Bone marrow (tissue), 2 donors: ENCODE results near the gene CRTC3.

Experiments
- DNase-seq, 2 donors: peaks; one replicate each; lab custom pipeline; 2025; lab: John Stamatoyannopoulos, UW

The CRTC3 gene

GRCh38 chr15:90562669-90563068 is 32.9 kb downstream of the CRTC3 start:
- DNase-seq, result no peak

GRCh38 chr15:90563463-90563862 is 33.7 kb downstream of the CRTC3 start:
- DNase-seq, result no peak

DNA sequence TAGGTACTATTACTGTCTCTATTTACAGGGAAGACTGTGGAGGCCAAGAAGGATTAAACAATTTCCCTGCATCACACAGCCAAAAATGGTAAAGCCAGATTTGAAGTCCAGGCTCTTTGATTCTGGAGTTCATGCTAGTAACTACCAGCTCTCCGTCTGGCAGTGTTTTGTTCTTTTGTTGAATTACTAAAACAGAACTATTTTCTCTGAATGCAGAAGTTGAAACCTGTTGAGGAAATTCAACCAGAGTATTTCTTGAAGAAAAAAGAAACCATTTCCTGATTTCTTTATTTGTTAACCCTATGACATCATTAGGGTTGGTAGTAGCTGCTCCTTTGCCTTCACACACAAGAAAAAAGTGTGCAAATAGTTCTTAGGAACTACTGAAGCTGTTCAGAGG is 34.3 kb downstream of the CRTC3 start:
- peak in 1 of 2 donors; percentile 75 for DNase-seq

DNA sequence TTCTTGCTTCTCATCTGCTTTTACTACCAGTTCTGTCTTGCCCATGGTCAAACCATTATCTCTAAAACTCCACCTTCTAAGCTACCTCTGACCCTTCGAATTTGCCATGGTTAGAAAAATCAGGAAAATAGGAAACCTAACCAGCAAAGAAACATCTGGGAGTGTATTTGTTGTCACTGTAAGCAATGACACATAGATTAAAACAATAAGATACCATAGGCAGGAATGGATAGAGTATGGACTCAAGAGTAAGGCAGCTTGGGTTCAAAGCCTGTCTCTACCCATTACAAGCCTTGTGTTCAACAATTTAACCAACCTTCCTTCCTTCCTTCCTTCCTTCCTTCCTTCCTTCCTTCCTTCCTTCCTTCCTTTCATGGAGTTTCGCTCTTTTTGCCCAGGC is 34.9 kb downstream of the CRTC3 start:
- no peak for DNase-seq

- DNase-seq, result no peak
These were observed 36.1 kb downstream of the CRTC3 start for GRCh38 chr15:90565866-90566265.

DNA sequence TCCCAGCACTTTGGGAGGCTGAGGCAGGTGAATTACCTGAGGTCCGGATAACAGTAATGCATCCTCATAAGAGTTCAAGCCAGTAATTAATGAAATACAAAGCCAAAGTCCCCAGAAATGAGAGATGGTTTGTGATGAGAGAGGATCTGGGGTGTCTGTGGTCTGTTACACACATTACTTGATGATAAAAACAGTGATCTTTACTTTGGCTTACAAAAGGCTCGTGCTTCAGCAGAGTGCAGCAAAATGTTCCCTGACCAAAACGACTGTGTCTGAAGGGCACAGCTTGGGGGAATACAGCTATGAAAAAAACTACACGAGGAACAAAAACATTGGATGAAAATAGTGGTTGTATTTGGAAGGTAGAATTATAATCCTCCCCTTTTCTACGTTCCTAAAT is 40.9 kb downstream of the CRTC3 start:
- DNase-seq, result no peak

GRCh38 chr15:90571063-90571541 is 41.4 kb downstream of the CRTC3 start:
- DNase-seq, result peak; percentile 20 to 38

DNA sequence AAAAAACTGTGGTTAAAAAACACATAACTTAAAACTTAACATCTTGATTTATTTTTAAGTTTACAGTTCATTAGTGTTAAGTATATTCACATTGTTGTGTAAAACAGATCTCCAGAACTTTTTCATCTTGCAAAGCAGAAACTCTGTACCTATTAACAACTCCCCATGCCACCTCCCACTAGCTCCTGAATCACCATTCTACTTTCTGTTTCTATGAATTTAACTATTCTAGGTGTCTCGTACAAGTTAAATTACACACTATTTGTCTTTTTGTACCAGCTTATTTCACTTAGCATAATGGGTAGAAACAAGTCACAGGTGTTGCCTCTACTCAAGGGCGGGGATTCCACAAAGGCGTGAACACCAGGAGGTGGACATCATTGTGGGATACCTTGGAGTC is 43.2 kb downstream of the CRTC3 start:
- DNase-seq, result no peak

GRCh38 chr15:90576711-90577389 is 47.1 kb downstream of the CRTC3 start:
- no peak for DNase-seq

- no peak for DNase-seq
These were observed 49.5 kb downstream of the CRTC3 start for GRCh38 chr15:90579213-90579612.

DNA sequence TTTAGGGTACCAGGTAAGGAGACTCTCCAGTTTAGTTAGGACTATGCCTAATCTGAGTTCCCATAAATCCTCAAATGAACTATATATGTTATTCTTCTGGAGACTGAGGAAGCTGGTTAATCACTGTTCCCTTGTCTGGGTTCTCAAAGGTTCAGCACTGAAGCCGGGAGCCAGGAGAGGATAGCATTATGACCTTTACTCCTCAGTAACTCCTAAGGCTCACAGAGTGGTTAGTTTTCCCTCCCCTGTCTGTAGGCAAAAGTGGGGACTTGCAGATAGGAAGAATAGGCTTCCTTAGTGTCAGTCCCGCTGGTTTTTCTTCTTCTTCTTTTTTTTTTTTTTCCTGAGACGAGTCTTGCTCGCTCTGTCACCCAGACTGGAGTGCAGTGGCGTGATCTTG is 50.4 kb downstream of the CRTC3 start:
- no peak for DNase-seq

GRCh38 chr15:90580541-90580940 is 50.8 kb downstream of the CRTC3 start:
- DNase-seq, result no peak

DNA sequence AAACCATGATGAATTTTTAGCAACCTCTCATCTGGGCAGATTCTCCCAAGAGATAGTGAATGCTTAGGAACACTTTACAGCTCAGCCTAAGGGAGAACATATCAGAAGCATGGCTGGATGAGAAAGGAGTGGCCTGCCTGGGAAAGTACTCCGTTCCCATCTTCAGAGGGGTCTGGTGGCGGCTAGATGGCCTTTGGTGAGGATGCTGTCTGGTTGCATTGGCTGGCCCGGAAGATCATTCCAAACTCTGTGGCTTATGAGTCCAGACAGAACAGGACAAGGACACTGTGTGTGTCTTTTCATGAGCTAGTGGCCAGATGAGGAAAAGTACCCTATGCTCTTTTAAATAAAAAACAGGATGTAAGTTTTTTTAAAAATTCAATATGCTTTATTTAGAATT is 51.2 kb downstream of the CRTC3 start:
- DNase-seq, result no peak

- DNase-seq, result no peak
These were observed 52.1 kb downstream of the CRTC3 start for GRCh38 chr15:90581771-90582352.

DNA sequence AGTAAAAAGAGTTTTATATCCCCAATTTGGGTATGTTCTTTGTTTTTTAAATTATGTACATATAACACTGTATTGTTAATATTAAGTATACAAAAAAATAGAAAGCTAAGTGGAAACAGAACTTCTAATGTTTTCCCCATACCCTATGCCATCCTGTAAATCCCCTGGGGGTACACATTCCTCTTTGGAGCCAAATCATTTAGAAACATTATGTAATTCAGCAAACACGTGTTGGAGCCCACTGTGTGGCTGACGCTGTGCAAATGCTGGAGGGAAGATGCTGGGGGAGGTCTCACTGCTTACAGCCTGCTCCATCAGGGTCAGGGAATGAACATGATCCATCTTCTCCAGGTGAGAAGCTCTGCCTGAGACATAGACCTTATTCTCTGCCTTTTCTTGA is 52.8 kb downstream of the CRTC3 start:
- DNase-seq, result no peak

DNA sequence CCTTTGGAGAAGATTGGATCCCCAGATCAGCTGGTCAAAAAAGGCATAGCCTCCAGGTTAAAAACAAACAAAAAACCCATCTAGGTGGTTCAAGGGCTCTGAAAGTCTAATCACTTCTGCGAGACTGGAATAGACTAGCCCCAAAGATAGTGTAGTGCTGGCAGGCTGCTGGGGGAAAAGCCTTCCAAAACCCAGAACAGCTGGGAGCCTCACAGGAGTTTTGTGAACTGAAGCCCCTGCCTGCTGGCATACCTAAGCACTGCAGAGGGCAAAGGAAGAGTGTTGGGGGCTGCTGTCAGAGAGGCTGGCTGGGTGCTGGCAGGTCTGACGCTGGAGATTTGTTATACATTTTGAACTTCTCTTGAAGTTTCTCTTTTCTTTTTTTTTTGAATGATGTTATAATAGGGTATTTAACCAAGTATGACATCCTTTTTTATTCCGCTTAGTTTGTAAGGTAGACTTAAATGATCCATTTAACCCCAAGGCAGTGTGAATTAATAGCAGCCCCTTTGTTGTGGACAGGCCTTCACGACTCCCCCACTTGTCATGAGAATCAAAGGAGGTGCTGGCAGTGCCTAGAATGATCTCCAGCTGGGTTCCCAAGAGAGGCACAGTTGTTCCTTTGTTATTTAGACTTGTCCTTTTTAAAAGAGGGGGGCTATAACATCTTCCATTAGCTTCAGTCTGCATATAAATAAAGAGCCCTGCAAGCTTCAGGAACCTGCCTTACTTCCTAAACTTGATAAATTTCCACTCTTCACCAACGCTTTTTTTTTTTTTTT is 53.9 kb downstream of the CRTC3 start:
- DNase-seq, result no peak

- DNase-seq, result no peak
These were observed 55.1 kb downstream of the CRTC3 start for GRCh38 chr15:90584841-90585240.

DNA sequence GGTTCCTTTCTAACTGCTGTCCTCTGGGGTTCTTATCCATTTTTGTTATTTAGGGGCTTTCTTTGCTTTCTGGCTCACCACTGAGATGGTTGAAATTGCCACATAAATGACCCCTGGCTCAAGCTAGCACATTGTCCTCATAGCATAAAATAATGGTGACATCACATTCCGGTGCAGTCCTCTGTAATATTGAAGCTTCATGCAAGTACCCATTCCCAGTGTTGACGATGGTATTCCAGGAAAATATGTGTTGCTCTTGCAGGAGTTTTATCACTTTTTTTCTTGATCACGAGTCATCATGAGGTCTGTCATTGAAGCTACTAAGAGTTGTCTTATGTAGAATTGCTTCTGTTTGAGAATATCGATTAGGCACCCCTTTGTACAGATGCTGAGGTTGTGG is 56.1 kb downstream of the CRTC3 start:
- DNase-seq, result no peak

- no peak for DNase-seq
These were observed 57.2 kb downstream of the CRTC3 start for GRCh38 chr15:90586948-90587347.

GRCh38 chr15:90588427-90588826 is 58.7 kb downstream of the CRTC3 start:
- DNase-seq, result no peak

- no peak for DNase-seq
These were observed 61.8 kb downstream of the CRTC3 start for GRCh38 chr15:90591524-90591923.

GRCh38 chr15:90592131-90592881 is 62.6 kb downstream of the CRTC3 start:
- no peak for DNase-seq
